IPS DF 6.9 (cell line): ENCODE measurements around the gene CNR1.
A peak's percentile ranks its signal among the peaks of the same experiment; 100 is the strongest.

Experiments used
- DNase-seq: peaks from one replicate; pipeline ENCODE4 v3.0.0-alpha.2; 2013; ENCODE audit warnings: low read depth, low spot score
- H3K27ac ChIP-seq: one replicate; pipeline ENCODE4 v1.5.1; 2013; ENCODE audit warnings: low read length, control low read depth
- H3K27me3 ChIP-seq: 2 replicates; pipeline ENCODE4 v1.6.1; 2013; ENCODE audit warnings: mild to moderate bottlenecking, low read length; ENCODE audit not compliant: control insufficient read depth, insufficient read depth
- H3K36me3 ChIP-seq: 2 replicates; pipeline ENCODE4 v1.6.1; 2013; ENCODE audit warnings: low read length; ENCODE audit not compliant: control insufficient read depth, insufficient read depth
- H3K4me1 ChIP-seq: 2 replicates; pipeline ENCODE4 v1.6.1; 2013; ENCODE audit warnings: low read length; ENCODE audit not compliant: control insufficient read depth, insufficient read depth
- H3K4me3 ChIP-seq: 2 replicates; pipeline ENCODE4 v1.5.1; 2013; ENCODE audit warnings: mild to moderate bottlenecking, low read length
- H3K9me3 ChIP-seq: 2 replicates; pipeline ENCODE4 v1.6.1; 2013; ENCODE audit warnings: low read length, inconsistent platforms; ENCODE audit not compliant: control insufficient read depth, insufficient read depth
- WGBS: extraction: QIAGEN DNeasy Blood & Tissue Kit; methylation state at CpG from one replicate; pipeline ENCODE4 v1.1.7; 2013; ENCODE audit warnings: mixed read lengths, missing lambda C conversion rate; ENCODE audit not compliant: insufficient read length, insufficient coverage; 5-methylcytosine and 5-hydroxymethylcytosine counted together

The CNR1 gene

DNA sequence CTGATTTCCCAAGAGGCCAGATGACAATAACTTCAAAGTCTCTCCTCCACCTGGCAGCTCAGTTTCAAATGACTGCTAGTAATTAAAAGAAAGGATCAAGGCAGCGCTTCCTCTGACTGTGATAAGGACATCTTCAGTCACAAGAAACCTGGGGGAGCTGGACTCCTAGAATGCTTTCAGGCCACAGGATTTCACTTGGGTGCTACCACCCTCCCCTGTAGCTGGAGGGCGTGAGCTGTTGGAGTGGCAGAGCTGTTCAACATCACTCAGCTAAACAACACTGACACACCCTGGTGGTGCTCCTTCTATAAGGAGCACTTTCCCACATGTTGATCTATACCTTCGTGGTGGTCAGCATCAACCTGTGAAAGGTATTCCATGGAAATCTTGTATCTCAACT is 2.2 kb upstream of the CNR1 start:
- Histone ChIP-seq H3K4me3 (no peak overlapping the region), H3K4me1 (no peaks in the 10 kb centered on the region; the same call in 1 of the 2 replicates), H3K27me3 (peaks cover 19% of the 10 kb centered on the region), H3K36me3 (no peaks in the 10 kb centered on the region; the same call in 1 of the 2 replicates), H3K9me3 (no peaks in the 10 kb centered on the region), H3K27ac (no peak overlapping the region)
- WGBS: no CpG with 5 or more reads among the region's 3 CpGs
- no peak for DNase-seq

DNA sequence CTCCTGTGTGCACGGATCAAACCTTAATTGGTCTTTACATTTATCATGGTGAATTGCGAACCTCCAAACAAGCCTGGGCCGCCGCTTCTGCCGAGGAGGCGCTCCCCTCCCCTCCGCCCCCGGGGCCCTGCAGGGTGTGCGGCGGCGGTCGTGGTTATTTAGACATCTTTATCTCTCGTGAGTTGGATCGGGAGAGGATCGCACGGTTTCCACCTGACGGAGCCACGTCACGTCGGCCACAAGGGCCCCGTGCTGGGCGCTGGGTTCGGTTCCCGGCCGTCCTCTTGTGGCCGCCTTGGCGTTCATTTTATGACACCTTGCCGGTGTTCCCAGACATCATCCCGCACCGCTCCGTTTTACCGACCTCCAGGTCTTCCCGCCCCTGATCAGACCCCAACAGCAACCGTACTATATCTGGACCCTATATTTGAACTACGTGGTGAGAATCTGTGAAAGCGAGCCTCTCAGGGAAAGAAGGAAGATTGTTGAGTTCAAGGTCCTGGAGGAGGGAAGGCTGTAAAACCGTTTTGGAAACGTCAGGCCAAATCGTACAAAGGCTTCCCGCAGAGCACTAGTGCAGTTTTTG is 1.3 kb upstream of the CNR1 start:
- no peaks in the 10 kb centered on the region for H3K9me3 ChIP-seq
- H3K36me3 ChIP-seq: no peaks in the 10 kb centered on the region; the same call in 1 of the 2 replicates
- no CpG with 5 or more reads among the region's 40 CpGs for WGBS
- no peaks in the 10 kb centered on the region; the same call in 1 of the 2 replicates for H3K4me1 ChIP-seq
- no peak overlapping the region for H3K27ac ChIP-seq
- DNase-seq: no peak
- H3K4me3 ChIP-seq: peak overlapping the region; percentile 60; the same call in 1 of the 2 replicates
- H3K27me3 ChIP-seq: peaks cover 19% of the 10 kb centered on the region

DNA sequence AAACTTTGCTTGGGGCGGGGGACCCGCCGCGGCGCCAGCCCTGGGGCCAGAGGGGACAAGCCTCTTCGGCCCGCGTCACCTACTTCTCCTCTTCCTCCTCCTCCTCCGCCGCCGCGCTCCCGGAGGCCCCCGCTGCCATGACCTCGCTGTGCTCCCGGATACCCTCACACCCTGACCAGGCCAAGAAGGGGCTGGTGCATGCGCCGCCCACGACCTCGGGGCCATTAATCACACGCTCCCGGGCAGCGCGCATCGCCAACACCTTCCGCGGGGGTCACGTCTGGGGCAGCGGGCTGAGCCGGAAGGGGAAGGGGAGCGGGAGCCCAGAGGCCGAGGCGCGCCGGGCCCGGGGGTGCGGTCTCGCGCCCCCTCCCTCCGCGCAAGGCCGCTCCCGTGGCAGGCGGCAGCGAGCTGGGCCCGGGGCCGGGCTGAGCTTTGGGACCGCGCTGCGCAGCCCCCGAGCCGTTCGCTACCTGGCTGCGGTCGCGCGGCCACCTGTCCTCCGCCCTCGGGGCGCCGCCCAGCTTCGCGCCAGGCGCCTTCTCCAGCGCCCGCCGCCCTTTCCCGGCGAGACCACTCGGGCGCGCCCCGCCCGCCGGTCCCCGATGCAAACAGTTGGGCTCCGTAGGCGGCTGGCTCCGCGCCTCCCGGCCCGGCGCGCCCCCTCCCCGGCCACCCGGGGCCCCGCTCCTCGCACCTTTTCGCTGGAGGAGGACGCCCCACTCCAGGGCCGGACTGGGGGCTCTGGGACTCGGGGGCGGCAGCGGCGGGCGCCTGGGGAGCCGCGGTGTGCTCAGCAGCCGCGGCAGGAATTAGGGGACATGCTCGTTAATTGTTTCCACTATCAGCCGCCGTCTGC is 575 bp upstream of the CNR1 start:
- Histone ChIP-seq H3K4me1 (no peaks in the 10 kb centered on the region; the same call in 1 of the 2 replicates), H3K9me3 (no peaks in the 10 kb centered on the region), H3K27ac (no peak overlapping the region), H3K4me3 (peak overlapping the region; percentile 60), H3K36me3 (no peaks in the 10 kb centered on the region; the same call in 1 of the 2 replicates), H3K27me3 (peaks cover 19% of the 10 kb centered on the region)
- WGBS: no CpG with 5 or more reads among the region's 103 CpGs
- DNase-seq: no peak

DNA sequence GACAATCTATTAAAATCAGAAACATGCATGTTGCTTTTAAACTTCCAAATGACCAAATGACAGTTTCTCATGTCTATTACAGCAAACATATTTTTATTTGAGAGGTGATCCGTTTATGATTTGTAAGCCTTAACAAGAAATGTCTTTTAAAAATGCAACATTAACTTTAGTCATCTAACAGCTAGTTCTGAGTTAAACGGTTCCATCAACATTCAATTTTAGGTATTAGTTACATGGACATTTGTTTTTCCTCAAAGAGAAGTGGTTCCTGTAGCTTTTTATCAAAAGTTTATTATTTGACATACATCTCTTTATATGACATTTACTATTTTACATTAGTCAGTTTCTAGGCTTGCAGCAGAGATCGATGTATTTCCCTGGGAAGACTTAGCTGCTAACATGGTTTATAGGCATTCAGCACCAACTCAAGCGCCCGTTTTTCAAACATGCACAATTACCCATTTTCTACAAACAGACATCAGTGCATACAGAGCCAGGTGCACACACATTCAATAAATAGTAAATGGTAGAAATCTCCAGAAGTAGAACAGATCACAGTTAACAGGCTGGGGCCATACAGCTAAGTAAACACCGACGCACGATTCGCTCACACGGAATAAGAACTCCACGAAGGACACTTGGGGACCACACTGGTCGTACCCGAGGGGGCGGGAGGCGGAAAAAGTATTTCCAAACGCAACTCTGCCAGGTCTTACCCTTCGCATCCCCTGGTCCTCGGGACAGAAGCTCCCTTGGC is 882 bp downstream of the CNR1 start:
- H3K4me3 ChIP-seq: peak overlapping the region; percentile 60; the same call in 1 of the 2 replicates
- H3K4me1 ChIP-seq: no peaks in the 10 kb centered on the region; the same call in 1 of the 2 replicates
- WGBS: no CpG with 5 or more reads among the region's 18 CpGs
- DNase-seq: no peak
- H3K9me3 ChIP-seq: no peaks in the 10 kb centered on the region
- no peak overlapping the region for H3K27ac ChIP-seq
- peaks cover 19% of the 10 kb centered on the region for H3K27me3 ChIP-seq
- no peaks in the 10 kb centered on the region; the same call in 1 of the 2 replicates for H3K36me3 ChIP-seq

DNA sequence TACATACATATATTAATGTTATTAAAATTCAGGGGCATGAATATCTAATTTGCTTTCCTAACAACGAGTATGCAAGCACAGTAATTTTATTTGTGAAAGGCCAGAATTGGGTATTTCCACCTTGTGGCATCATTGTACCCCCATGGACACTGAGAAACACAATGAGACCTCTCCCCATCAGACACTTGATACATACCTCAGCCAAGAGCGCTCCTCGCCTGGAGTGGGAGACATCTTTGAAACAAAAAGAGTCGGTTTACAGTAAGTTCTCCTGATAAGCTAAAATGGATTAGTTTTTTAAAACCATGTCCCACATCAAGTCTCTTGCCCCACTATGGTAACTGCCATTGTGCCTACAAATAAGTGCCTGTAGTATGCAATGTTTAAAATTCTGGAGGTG is 2.1 kb downstream of the CNR1 start:
- DNase-seq: no peak
- H3K27ac ChIP-seq: no peak overlapping the region
- no CpG with 5 or more reads among the region's 4 CpGs for WGBS
- no peaks in the 10 kb centered on the region for H3K9me3 ChIP-seq
- H3K4me1 ChIP-seq: no peaks in the 10 kb centered on the region; the same call in 1 of the 2 replicates
- H3K4me3 ChIP-seq: no peak overlapping the region
- H3K27me3 ChIP-seq: peaks cover 18% of the 10 kb centered on the region
- H3K36me3 ChIP-seq: no peaks in the 10 kb centered on the region; the same call in 1 of the 2 replicates

DNA sequence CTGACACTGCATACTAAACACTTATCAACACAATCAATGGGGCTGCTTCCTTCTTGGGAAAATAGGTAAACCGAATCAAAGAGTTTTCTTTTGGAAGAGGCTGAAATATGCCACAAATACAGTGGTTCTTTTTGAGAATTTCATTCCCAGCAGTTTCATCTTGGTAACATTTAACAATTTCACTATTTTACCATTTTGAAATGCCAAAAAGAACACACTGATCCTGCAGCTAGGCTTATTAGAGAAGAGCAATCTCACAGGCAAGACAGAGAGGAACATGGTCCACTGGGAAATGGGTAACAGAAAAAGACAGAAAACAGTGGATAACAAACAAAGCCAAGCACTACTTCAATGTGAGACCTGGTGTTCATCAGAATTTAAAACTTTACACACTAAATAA is 2.5 kb downstream of the CNR1 start:
- H3K27me3 ChIP-seq: peaks cover 16% of the 10 kb centered on the region
- no peaks in the 10 kb centered on the region; the same call in 1 of the 2 replicates for H3K4me1 ChIP-seq
- WGBS: no CpG with 5 or more reads among the region's 1 CpG
- H3K9me3 ChIP-seq: no peaks in the 10 kb centered on the region
- H3K36me3 ChIP-seq: no peaks in the 10 kb centered on the region; the same call in 1 of the 2 replicates
- H3K4me3 ChIP-seq: no peak overlapping the region
- no peak overlapping the region for H3K27ac ChIP-seq
- DNase-seq: no peak

DNA sequence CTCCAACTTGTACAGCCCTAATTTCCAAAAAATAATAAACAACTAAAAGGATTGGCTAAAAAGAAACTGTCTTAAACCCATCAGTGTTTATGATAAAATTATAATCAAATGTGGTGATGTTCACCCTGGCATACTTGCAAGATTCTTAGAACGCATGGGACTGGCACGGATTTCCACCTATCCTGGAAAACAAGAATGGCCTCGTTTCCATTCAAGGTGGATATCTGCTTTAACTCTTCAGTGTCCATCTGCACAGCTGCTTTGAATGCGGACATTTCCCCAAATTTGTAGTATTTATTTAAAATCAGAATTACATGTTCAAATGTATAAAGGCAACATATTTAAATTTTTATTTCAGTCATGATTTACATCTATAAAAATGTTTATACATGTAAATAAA is 4.2 kb downstream of the CNR1 start:
- Histone ChIP-seq H3K9me3 (no peaks in the 10 kb centered on the region), H3K27me3 (peaks cover 4% of the 10 kb centered on the region), H3K4me3 (no peak overlapping the region), H3K4me1 (no peaks in the 10 kb centered on the region; the same call in 1 of the 2 replicates), H3K36me3 (no peaks in the 10 kb centered on the region; the same call in 1 of the 2 replicates), H3K27ac (no peak overlapping the region)
- WGBS: no CpG with 5 or more reads among the region's 4 CpGs
- no peak for DNase-seq

DNA sequence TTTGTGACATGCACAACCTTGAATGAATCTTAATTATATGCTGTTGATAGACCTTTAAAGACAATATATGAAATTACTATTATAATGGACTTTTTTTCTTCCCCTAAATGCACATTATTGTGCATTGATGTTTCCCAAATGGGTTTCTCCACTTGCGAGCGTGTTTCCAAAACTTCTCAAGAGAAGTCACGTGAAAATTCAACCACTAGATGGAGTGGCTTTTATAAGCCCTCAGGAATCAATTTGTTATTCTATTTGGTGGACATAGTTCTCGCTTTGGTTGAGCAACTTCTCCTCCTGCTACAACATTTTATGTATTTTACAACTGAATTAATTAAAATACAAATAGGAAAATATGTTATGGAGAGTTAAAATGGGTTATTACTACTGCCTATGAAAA is 9.0 kb downstream of the CNR1 start:
- Histone ChIP-seq H3K27me3 (no peaks in the 10 kb centered on the region), H3K27ac (no peak overlapping the region), H3K4me1 (no peaks in the 10 kb centered on the region), H3K9me3 (no peaks in the 10 kb centered on the region), H3K4me3 (no peak overlapping the region), H3K36me3 (no peaks in the 10 kb centered on the region)
- no CpG with 5 or more reads among the region's 4 CpGs for WGBS
- no peak for DNase-seq

DNA sequence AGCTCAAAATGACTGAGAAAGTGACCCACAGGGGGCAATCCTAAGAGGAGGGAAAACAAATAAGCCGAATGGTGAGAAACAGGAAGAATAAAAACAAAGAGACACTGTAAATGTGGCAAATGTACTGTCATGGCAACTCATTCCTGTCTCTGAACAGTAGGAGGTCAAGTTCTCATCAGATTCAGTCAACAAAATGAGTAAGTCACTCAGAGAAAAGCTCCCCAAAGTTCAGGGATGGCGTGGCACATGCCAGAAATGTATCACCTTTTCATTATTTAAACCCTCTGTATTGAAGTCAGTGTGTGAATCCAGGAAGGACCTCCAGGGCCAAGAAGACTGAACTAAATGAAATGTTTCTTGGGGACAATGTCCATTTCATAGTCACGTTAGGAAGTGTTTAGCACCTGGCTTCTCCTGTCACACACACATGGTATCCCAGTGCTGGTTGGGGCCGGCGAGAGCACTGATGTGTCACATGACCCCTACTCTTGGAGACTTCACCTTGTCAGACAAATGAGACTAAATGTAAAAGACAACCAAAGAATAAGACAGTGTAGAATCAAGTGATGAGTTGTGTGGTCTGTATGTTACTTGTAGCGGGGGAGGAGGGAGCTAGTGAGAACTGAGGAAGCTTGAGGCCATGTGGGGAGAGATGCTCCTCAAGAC is 20.7 kb downstream of the CNR1 start:
- no CpG with 5 or more reads among the region's 6 CpGs for WGBS
- H3K9me3 ChIP-seq: no peaks in the 10 kb centered on the region
- no peaks in the 10 kb centered on the region for H3K4me1 ChIP-seq
- no peaks in the 10 kb centered on the region for H3K36me3 ChIP-seq
- no peak overlapping the region for H3K4me3 ChIP-seq
- no peaks in the 10 kb centered on the region for H3K27me3 ChIP-seq
- no peak for DNase-seq
- H3K27ac ChIP-seq: no peak overlapping the region
